T-helper 17 cell (primary cell): Measurements from ENCODE around the gene ATG2A. TPM values are rescaled to one million over a fixed set of nuclear protein-coding genes. Genes with fewer than 3 reads are reported as not detected.

Source experiments
- ATAC-seq: fragments of 150-1000 bp; cut with Tn5 transposase; 2 replicates; pipeline ENCODE4 v1.10.0; 2021; ENCODE audit warnings: mild to moderate bottlenecking, moderate library complexity
- DNase-seq, 3 donors: peaks; one replicate each; pipeline versions ENCODE4 v3.0.0 to v3.0.0-alpha.2; 2020 to 2021
- H3K9me3 ChIP-seq: one replicate; pipeline ENCODE4 v1.7.0; 2013; ENCODE audit warnings: low read length, mild to moderate bottlenecking; ENCODE audit not compliant: control insufficient read depth, poor library complexity, severe bottlenecking
- H3K27ac Mint-ChIP-seq: one replicate; pipeline ENCODE4 v1.8.0; 2022; ENCODE audit warnings: mild to moderate bottlenecking, moderate library complexity, mixed read lengths
- H3K27me3 Mint-ChIP-seq: one replicate; pipeline ENCODE4 v1.8.0; 2022; ENCODE audit warnings: mixed read lengths
- H3K36me3 Mint-ChIP-seq: one replicate; pipeline ENCODE4 v1.8.0; 2022; ENCODE audit warnings: low read depth, mixed read lengths
- H3K4me1 Mint-ChIP-seq: one replicate; pipeline ENCODE4 v1.8.0; 2022; ENCODE audit warnings: mild to moderate bottlenecking, mixed read lengths
- H3K4me3 Mint-ChIP-seq: one replicate; pipeline ENCODE4 v1.8.0; 2022; ENCODE audit warnings: mild to moderate bottlenecking, moderate library complexity, mixed read lengths
- total RNA-seq, 4 donors: library from RNA in 2 of 4; stranded (reverse) in 2 of 4; gene quantifications; one replicate each; pipeline ENCODE4 v1.2.3 and lab custom pipeline; 2022 to 2026

ATG2A gene
- total RNA-seq, 2 donors from 2014 or later: 161 to 226 TPM

GRCh38 chr11:64845129-64845775, 71.8 kb downstream of the ATG2A start:
- H3K4me1 Mint-ChIP-seq: peaks cover 24% of the 10 kb centered on the region
- no peak for ATAC-seq
- H3K36me3 Mint-ChIP-seq: no peaks in the 10 kb centered on the region
- peak overlapping the region; percentile 41 for H3K27ac Mint-ChIP-seq
- H3K4me3 Mint-ChIP-seq: peak overlapping the region; percentile 74
- no peaks in the 10 kb centered on the region for H3K9me3 ChIP-seq
- no peak for DNase-seq
- no peaks in the 10 kb centered on the region for H3K27me3 Mint-ChIP-seq

Other genes with a start within 250 kb of the ATG2A start
- under 1 TPM; 0.21 to 0.32 TPM for gene NRXN2, start 194.0 kb downstream of the ATG2A start, total RNA-seq
- 100 to 1,000 TPM; 464 to 502 TPM for gene RASGRP2, start 173.1 kb downstream of the ATG2A start, total RNA-seq
- 10 to 100 TPM; 11.8 to 27.1 TPM for gene PYGM, start 157.2 kb downstream of the ATG2A start, total RNA-seq
- gene SF1, start 138.7 kb downstream of the ATG2A start, total RNA-seq: 1,000 to 10,000 TPM; 1,476 to 1,622 TPM
- 10 to 100 TPM; 97.8 to 99.2 TPM for gene MAP4K2, start 114.0 kb downstream of the ATG2A start, total RNA-seq
- 10 to 100 TPM; 25.8 to 27.0 TPM for gene MEN1, start 106.7 kb downstream of the ATG2A start, total RNA-seq
- gene CDC42BPG, start 72.6 kb downstream of the ATG2A start, total RNA-seq: 1 to 10 TPM; 4.0 to 7.7 TPM
- gene EHD1, start 38.6 kb downstream of the ATG2A start, total RNA-seq: 100 to 1,000 TPM; 184 to 212 TPM
- 10 to 100 TPM; 21.5 to 25.3 TPM for gene PPP2R5B, start 7.5 kb upstream of the ATG2A start, total RNA-seq
- not detected for gene GPHA2, start 18.7 kb upstream of the ATG2A start, total RNA-seq
- gene MAJIN, start 54.9 kb upstream of the ATG2A start, total RNA-seq: not detected
- not detected for gene BATF2, start 79.8 kb upstream of the ATG2A start, total RNA-seq
- 10 to 100 TPM; 17.2 to 21.6 TPM for gene ARL2, start 97.0 kb upstream of the ATG2A start, total RNA-seq
- gene SNX15, start 110.2 kb upstream of the ATG2A start, total RNA-seq: 10 to 100 TPM; 19.7 to 20.8 TPM
- 1 to 10 TPM; 1.9 to 3.9 TPM for gene SAC3D1, start 124.0 kb upstream of the ATG2A start, total RNA-seq
- gene NAALADL1, start 141.3 kb upstream of the ATG2A start, total RNA-seq: 10 to 100 TPM; 12.5 to 16.0 TPM
- under 1 TPM; 0.37 to 0.90 TPM for gene CDCA5, start 166.8 kb upstream of the ATG2A start, total RNA-seq
- gene ZFPL1, start 167.0 kb upstream of the ATG2A start, total RNA-seq: 10 to 100 TPM; 40.7 to 50.2 TPM
- gene VPS51, start 179.0 kb upstream of the ATG2A start, total RNA-seq: 100 to 1,000 TPM; 181 to 217 TPM
- gene TM7SF2, start 194.7 kb upstream of the ATG2A start, total RNA-seq: 10 to 100 TPM; 15.2 to 18.5 TPM
- 1 to 10 TPM; 7.5 to 8.7 TPM for gene ZNHIT2, start 200.5 kb upstream of the ATG2A start, total RNA-seq
- 1,000 to 10,000 TPM; 1,401 to 1,408 TPM for gene FAU, start 204.9 kb upstream of the ATG2A start, total RNA-seq
- 10 to 100 TPM; 42.8 to 44.8 TPM for gene MRPL49, start 205.1 kb upstream of the ATG2A start, total RNA-seq
- gene SYVN1, start 217.3 kb upstream of the ATG2A start, total RNA-seq: 10 to 100 TPM; 80.6 to 81.1 TPM